Activated T-helper 17 cell treated with anti-CD3 and anti-CD28 coated beads, Interleukin-2, amount 50 U/mL, for 72 hours (primary cell): ENCODE data around the gene SSU72. TPM values are rescaled to one million over a fixed set of nuclear protein-coding genes. Genes with fewer than 3 reads are reported as not detected.
A peak's percentile ranks its signal among the peaks of the same experiment; 100 is the strongest.
"Not testable (repeated sequence)": the region's sequence is repeated elsewhere in the genome, so short reads cannot be mapped to it uniquely, and the experiment has no call there.

Source experiments
- ATAC-seq: fragments of 150-1000 bp; cut with Tn5 transposase; replicated peaks from 2 replicates; pipeline ENCODE4 v1.10.0; 2021; ENCODE audit warnings: mild to moderate bottlenecking, moderate library complexity
- H3K27ac Mint-ChIP-seq: one replicate; pipeline ENCODE4 v1.8.0; 2022; ENCODE audit warnings: mixed read lengths
- H3K27me3 Mint-ChIP-seq: one replicate; pipeline ENCODE4 v1.8.0; 2022; ENCODE audit warnings: mixed read lengths
- H3K36me3 Mint-ChIP-seq: one replicate; pipeline ENCODE4 v1.8.0; 2022; ENCODE audit warnings: low read depth, mild to moderate bottlenecking, mixed read lengths
- H3K4me1 Mint-ChIP-seq: one replicate; pipeline ENCODE4 v1.8.0; 2022; ENCODE audit warnings: mixed read lengths
- H3K4me3 Mint-ChIP-seq: one replicate; pipeline ENCODE4 v1.8.0; 2022; ENCODE audit warnings: mild to moderate bottlenecking, mixed read lengths
- H3K9me3 Mint-ChIP-seq: one replicate; pipeline ENCODE4 v1.8.0; 2022; ENCODE audit warnings: mixed read lengths
- total RNA-seq, 2 donors: library from RNA; stranded (reverse); gene quantifications; one replicate each; pipeline ENCODE4 v1.2.3, GENCODE V29; 2022

Gene SSU72
- total RNA-seq, 2 donors from 2014 or later, result 75.6 to 133 TPM

- Mint-ChIP-seq H3K27ac (no peak overlapping the region), H3K4me1 (no peaks in the 10 kb centered on the region), H3K27me3 (no peaks in the 10 kb centered on the region), H3K36me3 (peaks cover 58% of the 10 kb centered on the region), H3K4me3 (no peak overlapping the region), H3K9me3 (no peaks in the 10 kb centered on the region)
- no peak for ATAC-seq
Measured at GRCh38 chr1:1528301-1529267, 46.1 kb downstream of the SSU72 start.

- no peaks in the 10 kb centered on the region for H3K4me1 Mint-ChIP-seq
- no peak overlapping the region for H3K4me3 Mint-ChIP-seq
- no peaks in the 10 kb centered on the region for H3K27me3 Mint-ChIP-seq
- H3K9me3 Mint-ChIP-seq, result no peaks in the 10 kb centered on the region
- no peak for ATAC-seq
- H3K27ac Mint-ChIP-seq, result no peak overlapping the region
- peaks cover 58% of the 10 kb centered on the region for H3K36me3 Mint-ChIP-seq
Measured at GRCh38 chr1:1527092-1527816, 47.4 kb downstream of the SSU72 start.

GRCh38 chr1:1526476-1526875 lies 48.2 kb downstream of the SSU72 start:
- not testable (repeated sequence) for H3K4me3 Mint-ChIP-seq, H3K27ac Mint-ChIP-seq, ATAC-seq, H3K4me1 Mint-ChIP-seq, H3K27me3 Mint-ChIP-seq, H3K9me3 Mint-ChIP-seq
- peaks cover 57% of the 10 kb centered on the region for H3K36me3 Mint-ChIP-seq

- H3K27me3 Mint-ChIP-seq, H3K4me1 Mint-ChIP-seq, H3K27ac Mint-ChIP-seq, H3K4me3 Mint-ChIP-seq, ATAC-seq, H3K9me3 Mint-ChIP-seq: not testable (repeated sequence)
- H3K36me3 Mint-ChIP-seq, result peaks cover 53% of the 10 kb centered on the region
Measured at GRCh38 chr1:1524750-1525383, 49.8 kb downstream of the SSU72 start.

GRCh38 chr1:1523651-1524050 lies 51.0 kb downstream of the SSU72 start:
- not testable (repeated sequence) for H3K27ac Mint-ChIP-seq

GRCh38 chr1:1523226-1523625 lies 51.4 kb downstream of the SSU72 start:
- ATAC-seq, H3K4me3 Mint-ChIP-seq, H3K9me3 Mint-ChIP-seq, H3K27ac Mint-ChIP-seq, H3K4me1 Mint-ChIP-seq, H3K27me3 Mint-ChIP-seq: not testable (repeated sequence)
- H3K36me3 Mint-ChIP-seq, result peaks cover 50% of the 10 kb centered on the region

More at GRCh38 chr1:1523651-1524050, 51.0 kb downstream of the SSU72 start:
- ATAC-seq, H3K9me3 Mint-ChIP-seq, H3K27me3 Mint-ChIP-seq, H3K4me3 Mint-ChIP-seq, H3K4me1 Mint-ChIP-seq: not testable (repeated sequence)
- H3K36me3 Mint-ChIP-seq, result peaks cover 47% of the 10 kb centered on the region

GRCh38 chr1:1522536-1522935 lies 52.1 kb downstream of the SSU72 start:
- H3K9me3 Mint-ChIP-seq, H3K27me3 Mint-ChIP-seq, H3K27ac Mint-ChIP-seq, H3K4me1 Mint-ChIP-seq, ATAC-seq, H3K4me3 Mint-ChIP-seq: not testable (repeated sequence)
- H3K36me3 Mint-ChIP-seq, result peaks cover 50% of the 10 kb centered on the region

GRCh38 chr1:1521331-1521730 lies 53.3 kb downstream of the SSU72 start:
- Mint-ChIP-seq H3K27ac (no peak overlapping the region), H3K4me3 (no peak overlapping the region)

GRCh38 chr1:1519805-1520505 lies 54.7 kb downstream of the SSU72 start:
- not testable (repeated sequence) for H3K27me3 Mint-ChIP-seq, H3K4me3 Mint-ChIP-seq, ATAC-seq, H3K9me3 Mint-ChIP-seq, H3K4me1 Mint-ChIP-seq, H3K27ac Mint-ChIP-seq
- H3K36me3 Mint-ChIP-seq, result peaks cover 45% of the 10 kb centered on the region

More at GRCh38 chr1:1521331-1521730, 53.3 kb downstream of the SSU72 start:
- no peaks in the 10 kb centered on the region for H3K4me1 Mint-ChIP-seq
- no peak for ATAC-seq
- no peaks in the 10 kb centered on the region for H3K27me3 Mint-ChIP-seq
- H3K36me3 Mint-ChIP-seq, result peaks cover 50% of the 10 kb centered on the region
- H3K9me3 Mint-ChIP-seq, result no peaks in the 10 kb centered on the region

- H3K27me3 Mint-ChIP-seq, ATAC-seq, H3K4me1 Mint-ChIP-seq, H3K9me3 Mint-ChIP-seq, H3K27ac Mint-ChIP-seq, H3K4me3 Mint-ChIP-seq: not testable (repeated sequence)
- H3K36me3 Mint-ChIP-seq, result peaks cover 44% of the 10 kb centered on the region
Measured at GRCh38 chr1:1518621-1519007, 56.0 kb downstream of the SSU72 start.

GRCh38 chr1:1517973-1518620 lies 56.6 kb downstream of the SSU72 start:
- H3K9me3 Mint-ChIP-seq, result no peaks in the 10 kb centered on the region
- H3K27ac Mint-ChIP-seq, result no peak overlapping the region
- no peak for ATAC-seq
- H3K4me1 Mint-ChIP-seq, result no peaks in the 10 kb centered on the region
- no peak overlapping the region for H3K4me3 Mint-ChIP-seq
- H3K27me3 Mint-ChIP-seq, result no peaks in the 10 kb centered on the region
- peaks cover 44% of the 10 kb centered on the region for H3K36me3 Mint-ChIP-seq

- H3K27me3 Mint-ChIP-seq, result not testable (repeated sequence)
Measured at GRCh38 chr1:1516923-1517322, 57.7 kb downstream of the SSU72 start.

GRCh38 chr1:1514376-1514775 lies 60.3 kb downstream of the SSU72 start:
- H3K27ac Mint-ChIP-seq, H3K9me3 Mint-ChIP-seq, H3K4me1 Mint-ChIP-seq, H3K4me3 Mint-ChIP-seq, H3K27me3 Mint-ChIP-seq, ATAC-seq: not testable (repeated sequence)
- peaks cover 29% of the 10 kb centered on the region for H3K36me3 Mint-ChIP-seq

More at GRCh38 chr1:1516923-1517322, 57.7 kb downstream of the SSU72 start:
- not testable (repeated sequence) for ATAC-seq, H3K4me3 Mint-ChIP-seq, H3K4me1 Mint-ChIP-seq, H3K27ac Mint-ChIP-seq, H3K9me3 Mint-ChIP-seq
- H3K36me3 Mint-ChIP-seq, result peaks cover 38% of the 10 kb centered on the region

GRCh38 chr1:1513675-1514074 lies 61.0 kb downstream of the SSU72 start:
- H3K27me3 Mint-ChIP-seq, H3K9me3 Mint-ChIP-seq, ATAC-seq, H3K4me1 Mint-ChIP-seq, H3K27ac Mint-ChIP-seq: not testable (repeated sequence)
- peaks cover 26% of the 10 kb centered on the region for H3K36me3 Mint-ChIP-seq
- H3K4me3 Mint-ChIP-seq, result peak overlapping the region; percentile 66
